Myocyte (in vitro differentiated cells): ENCODE results near the gene ATXN7L2. TPM values are rescaled to one million over a fixed set of nuclear protein-coding genes. Genes with fewer than 3 reads are reported as not detected.

Source experiments
- DNase-seq: peaks from one replicate; pipeline ENCODE4 v3.0.0-alpha.2; 2012; ENCODE audit warnings: low read depth
- total RNA-seq: library from RNA; depleted of rRNA; stranded (reverse); fragments of >200 nt; gene quantifications from 2 replicates; pipeline ENCODE4 v1.2.3, GENCODE V29; 2014

ATXN7L2 gene
- total RNA-seq, 1 donor from 2014 or later: 6.7 TPM

DNA sequence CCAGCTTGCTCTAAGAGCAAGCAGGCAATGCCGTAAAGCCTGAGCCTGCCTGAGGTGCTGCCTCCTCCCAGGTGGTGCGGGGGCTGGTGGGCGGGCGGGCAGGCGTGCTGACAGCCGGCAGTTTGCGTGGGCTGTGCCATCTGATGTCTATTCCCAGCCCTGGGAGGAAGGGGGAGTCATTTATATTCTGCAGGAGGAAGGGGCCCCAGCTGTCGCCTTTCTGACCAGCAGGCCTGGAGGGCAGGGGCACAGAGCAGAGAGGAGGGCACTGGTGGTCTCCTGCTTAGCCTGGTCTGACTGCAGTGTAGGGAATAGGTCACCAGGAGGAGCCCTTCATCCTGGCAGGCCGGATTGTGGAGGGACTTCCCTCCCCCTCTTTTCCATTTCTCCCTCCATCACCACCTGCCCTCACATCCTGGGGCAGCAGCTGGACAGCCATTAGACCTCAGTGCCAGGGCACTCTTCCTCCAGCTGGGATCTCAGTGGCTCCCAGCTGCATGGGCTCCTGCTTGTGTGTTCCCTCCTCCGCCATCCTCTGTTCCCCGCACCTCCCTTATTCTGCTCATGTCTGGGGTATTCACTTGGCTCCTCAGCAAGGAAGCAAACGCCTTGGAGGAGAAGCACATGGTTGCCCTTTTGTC is 14.6 kb downstream of the ATXN7L2 start:
- peak; percentile 78 for DNase-seq

DNA sequence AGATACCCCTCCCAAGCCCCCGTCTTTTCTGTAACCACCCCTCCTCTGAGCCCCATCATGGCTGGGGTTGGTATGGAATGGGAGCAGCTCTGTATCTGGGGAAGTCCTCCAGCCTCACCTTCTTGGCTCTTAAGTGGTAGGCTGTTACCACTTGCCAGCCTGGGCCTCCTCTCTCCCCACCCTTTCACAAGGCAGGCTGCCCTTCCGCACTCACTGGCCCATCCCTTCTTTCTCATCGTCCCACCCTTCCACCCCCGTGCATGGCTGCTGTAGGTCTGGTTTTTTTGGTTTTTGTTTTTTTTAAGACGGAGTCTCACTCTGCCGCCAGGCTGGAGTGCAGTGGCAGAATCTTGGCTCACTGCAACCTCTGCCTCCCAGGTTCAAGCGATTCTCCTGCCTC is 15.4 kb downstream of the ATXN7L2 start:
- DNase-seq: no peak

DNA sequence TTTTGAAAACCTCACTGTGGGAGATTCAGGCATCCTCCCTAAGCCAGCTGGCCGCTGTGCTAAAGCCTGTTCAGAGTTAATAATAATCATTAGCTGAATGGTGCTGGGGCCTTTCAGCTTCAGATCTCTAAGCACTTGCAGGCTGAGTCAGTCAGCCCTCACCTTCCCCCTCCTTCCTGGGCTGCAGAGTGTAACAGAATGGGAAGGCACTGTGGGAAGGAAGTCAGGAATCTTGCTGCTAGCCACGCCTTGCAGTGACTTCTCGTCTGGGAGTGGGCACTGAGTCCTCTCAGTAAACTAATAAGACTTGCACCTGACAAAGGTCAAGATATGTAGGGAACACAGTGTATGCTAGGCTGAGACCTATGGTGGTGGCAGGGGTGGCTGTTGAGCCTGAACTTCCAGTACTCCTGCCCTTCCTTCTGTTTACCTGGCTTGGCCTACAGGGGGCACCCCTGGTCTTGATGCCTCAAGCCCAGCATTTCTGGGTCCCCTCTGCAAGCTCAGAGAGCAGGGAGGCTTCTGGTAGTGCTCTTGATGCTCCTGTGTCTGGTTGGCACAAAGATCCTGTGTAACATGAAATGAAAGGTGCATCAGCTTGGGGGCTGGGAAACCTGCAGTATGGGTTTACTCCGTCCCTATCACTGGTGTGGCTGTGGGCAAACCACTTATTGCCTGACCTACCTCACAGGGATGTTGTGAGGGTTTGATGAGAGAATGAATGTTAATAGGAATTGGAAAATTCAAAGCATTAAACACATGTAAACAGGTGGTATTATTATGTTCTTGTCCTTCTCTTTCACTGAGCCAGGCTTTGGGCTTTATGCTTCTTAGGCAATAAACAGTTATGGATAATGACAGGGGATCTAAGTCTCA is 16.2 kb downstream of the ATXN7L2 start:
- DNase-seq: peak; percentile 54

DNA sequence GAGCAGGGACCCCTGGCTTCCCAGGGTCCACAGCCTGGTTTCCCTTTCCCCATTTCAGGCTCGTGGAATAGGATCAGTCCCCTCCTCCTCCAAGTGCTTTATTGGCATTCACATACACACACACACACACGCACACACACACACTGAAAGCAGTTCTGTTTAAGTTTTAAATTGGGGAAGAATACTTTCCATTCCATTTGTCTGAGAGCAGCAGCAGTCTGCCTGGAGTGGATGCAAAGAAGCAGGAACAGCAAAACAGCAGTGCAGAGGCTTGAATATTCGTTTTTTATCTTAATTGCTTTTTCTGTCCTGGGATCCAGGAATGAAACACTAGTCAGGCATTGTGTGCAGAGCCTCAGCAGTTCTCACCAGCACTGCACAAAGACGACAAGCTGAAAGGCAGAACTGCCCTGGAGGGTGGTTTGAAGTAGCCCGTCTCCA is 17.3 kb downstream of the ATXN7L2 start:
- no peak for DNase-seq

DNA sequence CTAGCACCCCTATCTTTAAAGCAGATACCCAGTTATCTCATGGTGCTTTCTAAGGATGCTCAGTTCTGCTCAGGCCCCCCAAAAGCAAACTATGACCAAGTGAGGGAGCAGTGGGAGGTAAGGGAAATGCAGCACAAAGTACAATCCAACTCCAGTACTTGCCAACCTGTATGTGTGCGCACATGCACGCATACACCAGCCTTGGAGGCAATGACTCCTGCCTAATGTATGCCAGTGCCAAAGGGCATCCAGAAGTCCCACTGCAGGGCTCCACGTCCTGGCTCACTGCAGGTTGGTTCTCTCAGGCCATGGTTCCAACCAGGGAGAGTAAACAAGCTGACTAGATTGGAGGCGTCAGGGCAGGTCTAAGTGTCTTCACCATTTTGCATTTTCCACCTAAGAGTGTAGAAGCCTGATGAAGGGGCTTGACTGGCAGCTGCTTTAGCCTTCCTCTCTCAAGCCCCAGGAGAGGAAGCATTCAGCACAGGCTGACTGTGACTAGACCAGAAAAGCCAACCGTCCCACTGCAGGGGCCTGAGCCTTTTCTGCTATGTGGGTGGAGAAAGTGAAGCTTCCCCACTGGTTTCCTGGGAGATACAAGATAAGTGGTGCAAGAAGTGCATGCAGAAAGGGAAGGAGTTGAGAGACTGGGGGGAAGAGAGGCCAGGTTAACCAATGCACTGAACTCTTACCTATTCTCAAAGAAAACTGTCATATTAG is 18.1 kb downstream of the ATXN7L2 start:
- no peak for DNase-seq

DNA sequence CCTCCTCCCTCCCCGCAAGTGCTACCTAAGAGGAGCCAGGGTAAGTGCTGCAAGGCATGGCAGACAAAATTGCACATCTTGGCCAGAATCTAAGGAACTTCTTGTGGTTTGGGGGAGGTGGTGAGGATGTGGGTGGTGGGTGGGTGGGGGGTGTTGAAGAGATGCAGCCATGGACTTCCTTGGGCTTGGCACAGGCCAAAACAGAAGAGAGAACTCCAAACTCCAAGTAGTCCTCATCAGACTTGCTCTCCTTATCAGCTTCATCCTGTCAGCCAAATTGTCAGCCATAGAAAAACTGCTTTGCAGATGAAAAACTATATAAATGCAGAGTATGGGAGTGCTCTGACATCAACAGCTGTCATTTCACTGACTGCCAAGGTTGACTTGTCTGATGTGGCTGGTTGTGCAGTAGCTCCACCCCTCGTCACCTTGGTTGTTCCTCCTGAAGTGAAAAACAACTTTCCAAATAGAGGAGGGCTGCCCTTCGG is 18.7 kb downstream of the ATXN7L2 start:
- no peak for DNase-seq

DNA sequence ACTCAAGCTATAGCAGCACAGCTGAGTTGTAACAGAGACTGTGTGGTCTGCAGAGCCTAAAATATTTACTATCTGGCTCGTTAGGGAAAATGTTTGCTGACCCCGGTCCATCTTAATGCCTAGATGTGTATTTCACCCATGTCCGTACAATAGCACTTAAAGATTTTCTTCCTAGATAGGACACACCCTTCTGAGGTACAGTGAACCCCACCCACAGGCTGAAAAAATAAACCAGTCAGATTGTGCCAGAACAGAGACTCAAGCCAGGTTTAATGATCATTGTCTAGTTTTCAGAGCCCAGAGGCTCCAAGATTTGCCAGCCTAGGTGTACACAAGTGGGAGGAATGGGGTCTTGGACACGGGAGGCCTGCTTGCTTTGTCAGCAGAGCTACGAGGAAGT is 20.2 kb downstream of the ATXN7L2 start:
- DNase-seq: no peak

DNA sequence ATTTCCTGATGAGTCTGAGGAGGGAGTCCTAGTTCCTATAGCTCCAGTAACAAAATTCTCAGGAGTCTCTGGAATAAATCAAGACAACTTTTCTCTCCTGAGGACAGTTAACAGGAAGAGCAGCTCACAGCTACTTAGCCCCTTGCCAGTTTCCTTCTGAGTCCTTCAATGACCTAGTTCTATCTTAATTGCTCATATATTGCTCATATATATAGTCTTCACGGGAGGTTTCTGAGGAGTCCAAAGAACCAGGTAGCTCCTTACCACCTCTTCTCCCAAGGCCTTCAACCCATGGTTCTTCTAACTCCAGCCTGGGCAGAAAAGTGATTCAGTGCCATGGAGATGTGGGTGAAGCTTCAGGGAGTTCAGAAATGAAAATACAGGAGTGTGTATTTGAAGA is 21.3 kb downstream of the ATXN7L2 start:
- DNase-seq: no peak

DNA sequence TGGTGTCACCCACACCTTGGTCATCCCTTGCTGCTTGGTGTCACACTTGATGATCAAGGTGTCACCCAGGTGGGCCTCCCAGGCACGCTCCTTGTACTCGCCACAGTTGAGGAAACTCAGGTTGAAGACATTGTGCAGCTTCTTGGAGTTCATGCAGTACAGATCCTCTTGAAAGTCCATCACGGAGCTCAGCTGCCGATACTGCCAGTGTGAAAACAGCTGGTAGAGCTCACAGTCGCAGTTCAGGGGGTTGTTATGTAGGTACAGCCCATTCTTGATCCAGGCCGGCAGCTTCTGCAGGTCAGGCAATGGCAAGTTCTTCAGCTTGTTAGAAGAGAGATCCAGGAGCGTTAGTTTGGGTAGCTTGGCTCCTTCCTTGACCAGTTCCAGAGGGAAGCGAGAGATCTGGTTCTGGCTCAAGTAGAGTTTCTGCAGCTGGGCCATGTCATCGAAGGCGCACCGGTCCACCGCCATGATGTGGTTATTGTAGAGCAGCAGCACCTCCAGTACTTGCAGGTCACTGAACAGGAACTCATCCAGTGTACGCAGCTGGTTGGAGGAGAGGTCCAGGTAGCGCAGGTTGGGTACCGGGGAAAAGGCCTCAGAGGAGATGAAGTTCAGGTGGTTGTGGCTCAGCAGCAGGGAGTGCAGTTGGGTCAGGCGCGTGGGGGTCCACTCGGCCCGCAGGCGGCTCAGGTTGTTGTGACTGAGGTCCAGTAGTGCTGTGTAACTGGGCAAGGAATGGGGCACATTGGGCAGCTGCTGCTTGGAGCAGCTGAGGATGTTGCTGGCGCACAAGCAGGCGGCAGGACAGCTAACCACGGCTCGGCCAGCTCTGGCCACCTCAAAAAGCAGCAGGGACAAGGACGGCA is 24.5 kb downstream of the ATXN7L2 start:
- DNase-seq: peak; percentile 73

DNA sequence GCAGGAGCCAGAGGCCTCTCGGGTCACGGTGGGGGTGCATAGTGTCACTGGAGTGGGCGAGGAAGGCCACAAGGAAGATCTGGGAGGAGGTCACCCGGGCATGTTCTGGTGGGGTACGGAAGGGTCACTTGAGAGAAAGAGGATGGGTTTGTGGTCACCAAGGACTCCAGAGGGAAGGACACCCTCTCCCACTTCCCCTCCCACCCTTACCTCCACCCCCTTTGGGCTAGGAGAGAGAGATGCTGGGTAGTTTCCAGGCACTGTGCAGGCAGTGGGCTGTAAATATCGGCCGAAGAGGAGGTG is 25.1 kb downstream of the ATXN7L2 start:
- DNase-seq: no peak

DNA sequence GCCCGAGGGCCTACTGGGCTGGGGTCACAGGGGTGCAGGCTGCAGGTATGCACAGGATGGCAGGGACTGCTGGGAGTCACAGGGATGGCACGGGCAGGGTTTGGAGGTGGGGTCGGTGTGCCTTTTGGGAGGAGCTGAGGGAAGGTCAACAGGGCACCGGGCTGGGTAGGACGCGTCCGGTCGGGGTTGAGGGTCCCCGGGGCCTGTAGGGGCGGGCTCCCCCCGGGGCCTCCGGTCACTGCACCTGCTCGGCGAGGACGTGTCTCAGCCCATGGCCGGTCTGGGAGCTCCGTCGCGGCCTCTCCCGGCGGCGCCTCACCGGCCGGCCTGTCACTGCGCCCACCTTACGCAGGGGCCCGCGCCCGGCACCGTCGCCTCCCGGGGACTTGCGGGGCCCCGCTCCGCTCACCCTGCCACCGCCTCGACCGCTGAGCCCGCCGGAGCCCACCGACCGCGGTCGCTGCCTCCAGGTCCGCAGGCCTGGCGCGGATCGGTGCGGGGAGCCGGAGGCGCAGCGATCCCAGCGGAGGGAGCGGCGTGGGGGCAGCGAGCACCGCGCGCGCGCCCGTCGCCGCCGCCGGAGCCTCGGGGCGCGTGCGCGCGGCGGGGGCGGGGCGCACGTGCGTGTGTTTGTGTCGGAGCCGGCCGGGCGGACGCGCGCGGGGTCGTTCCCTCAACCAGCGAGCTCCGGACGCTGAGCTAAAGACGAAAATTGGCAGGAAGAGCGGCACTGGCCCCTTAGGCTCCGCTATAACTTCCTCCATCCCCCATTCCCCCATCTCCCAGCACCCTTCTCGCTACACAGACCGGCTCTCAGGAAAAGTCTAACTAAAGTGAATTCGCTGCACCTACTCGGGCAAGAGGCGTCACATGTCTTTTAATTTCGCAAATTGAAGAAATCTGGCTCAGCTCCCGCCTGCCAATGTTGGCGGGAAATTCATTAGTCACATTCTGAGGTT is 25.8 kb downstream of the ATXN7L2 start, which contains the start of gene AMIGO1:
Gene AMIGO1, minus strand, starts transcription at position 552 of the 959 bp plus-strand sequence. CDS start 815 bp downstream, outside the sequence.
- no peak for DNase-seq

DNA sequence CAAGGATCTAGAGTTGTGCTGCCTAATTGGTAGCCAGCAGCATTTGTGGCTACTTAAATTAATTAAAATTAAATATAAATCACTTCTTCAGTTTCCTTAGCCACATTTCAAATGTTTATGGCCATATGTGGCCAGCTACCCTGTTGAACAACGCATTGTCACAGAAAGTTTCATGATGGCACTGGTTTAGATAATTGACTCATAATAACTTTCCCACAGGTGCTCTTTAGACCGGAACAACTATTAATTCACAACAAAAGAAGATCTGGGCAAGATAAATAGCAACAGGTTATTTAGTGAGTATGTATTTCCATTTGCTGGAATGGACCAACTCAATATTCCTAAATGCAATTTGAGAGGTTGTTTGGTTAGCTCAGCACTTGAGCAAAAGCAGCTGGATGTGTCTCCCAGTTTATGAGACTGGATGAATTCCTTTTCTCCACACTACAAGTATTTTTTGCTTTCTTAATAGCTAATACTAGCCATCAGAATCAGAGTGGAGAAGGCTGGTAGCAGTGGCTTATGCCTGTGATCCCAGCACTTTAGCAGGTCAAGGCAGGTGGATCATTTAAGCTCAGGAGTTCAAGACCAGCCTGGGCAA is 29.5 kb downstream of the ATXN7L2 start:
- no peak for DNase-seq

DNA sequence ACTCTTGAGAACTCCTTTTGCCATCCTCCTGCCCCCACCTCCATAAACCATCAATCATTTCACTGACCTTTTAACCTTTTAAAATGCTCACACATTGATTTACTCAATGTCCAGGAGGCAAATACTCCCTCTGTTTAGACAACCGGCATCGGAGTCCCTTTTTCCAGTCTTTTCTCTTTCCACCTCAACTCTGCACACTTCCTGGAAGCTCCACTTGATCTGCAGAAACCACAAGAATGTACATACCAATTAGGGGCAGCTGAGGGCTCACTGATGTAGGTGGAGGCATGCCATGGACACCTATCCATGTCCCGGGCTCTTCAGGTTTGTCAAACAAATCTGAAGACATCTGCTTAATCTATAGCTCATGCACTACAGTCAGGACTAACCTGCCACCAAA is 31.1 kb downstream of the ATXN7L2 start:
- DNase-seq: no peak

DNA sequence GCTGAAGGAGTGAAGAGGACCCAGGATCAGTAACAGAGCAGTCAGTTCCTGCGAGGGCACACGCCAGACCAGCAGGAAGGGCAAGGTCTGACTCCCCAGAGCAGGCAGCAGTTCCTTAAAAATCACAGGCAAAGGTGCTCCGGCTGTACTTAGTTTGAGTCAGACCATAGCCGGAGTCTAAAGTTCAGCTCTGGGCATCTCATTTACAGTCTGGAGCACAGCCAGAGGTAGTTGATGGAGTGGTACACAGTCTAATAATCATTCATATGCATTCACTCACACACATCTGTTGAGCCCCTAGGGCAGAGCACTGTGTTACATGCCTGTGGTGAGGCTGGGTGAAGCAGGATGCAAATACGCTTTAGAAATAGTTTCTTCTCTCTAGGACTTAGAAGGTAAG is 33.2 kb downstream of the ATXN7L2 start:
- DNase-seq: no peak

DNA sequence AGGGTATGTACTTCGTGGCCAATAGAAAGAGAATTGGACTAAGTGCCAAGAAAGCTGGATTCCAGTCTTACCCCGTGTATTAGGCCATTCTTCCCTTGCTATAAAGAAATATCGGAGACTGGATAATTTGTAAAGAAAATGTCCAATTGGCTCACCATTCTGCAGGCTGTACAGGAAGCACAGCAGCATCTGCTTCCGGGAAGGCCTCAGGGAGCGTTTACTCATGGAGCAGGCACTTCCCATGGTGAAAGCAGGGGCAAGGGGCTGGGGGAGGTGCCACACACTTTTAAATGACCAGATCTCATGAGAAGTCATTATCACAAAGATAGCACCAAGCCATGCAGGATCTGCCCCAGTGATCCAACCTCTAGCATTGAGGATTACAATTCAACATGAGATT is 33.6 kb downstream of the ATXN7L2 start:
- DNase-seq: no peak

DNA sequence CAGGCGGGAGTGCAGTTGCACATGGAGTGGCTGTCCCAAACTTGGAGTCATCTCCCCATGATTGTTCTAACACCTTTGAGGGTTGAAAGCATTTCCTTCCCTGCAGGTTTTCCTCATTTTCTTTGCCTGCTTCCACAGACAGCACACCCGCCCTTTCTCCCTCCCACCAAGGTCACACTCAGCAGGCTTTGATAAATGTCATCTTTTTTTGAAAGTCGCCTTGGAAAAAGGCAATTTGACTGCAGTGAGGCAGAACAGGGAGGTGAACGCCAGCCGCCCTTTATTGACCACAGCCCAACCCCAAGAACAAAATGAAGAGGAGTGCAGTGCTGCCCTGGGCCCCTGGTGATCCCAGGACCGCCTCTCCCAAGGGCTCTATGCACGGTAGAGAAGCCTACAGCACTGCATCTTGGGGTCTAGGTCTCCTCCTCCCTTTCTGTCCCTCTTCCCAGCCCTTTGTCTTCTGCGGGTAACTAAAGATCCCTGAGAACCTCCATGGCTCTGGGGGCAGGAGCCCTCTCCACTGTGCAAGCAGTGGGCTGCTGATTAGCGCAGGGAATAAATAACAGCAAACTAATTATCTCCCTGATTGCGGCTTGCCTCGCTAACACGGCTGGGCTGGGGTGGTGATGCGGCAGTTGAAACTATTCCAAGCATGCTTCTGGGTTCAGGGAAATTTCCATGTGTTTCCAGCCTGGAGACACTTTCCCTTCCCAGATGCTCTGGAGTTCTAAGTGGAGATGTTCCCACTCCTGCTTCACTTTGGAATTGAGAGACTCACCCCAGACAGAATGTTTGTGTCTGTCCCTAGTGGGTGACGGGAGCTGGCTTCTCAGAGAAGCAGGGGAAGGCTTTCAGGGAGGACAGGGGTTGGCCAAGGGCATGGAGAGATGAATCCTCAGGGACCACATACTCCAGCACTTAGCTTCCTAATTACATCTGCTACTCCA is 37.6 kb downstream of the ATXN7L2 start:
- no peak for DNase-seq

DNA sequence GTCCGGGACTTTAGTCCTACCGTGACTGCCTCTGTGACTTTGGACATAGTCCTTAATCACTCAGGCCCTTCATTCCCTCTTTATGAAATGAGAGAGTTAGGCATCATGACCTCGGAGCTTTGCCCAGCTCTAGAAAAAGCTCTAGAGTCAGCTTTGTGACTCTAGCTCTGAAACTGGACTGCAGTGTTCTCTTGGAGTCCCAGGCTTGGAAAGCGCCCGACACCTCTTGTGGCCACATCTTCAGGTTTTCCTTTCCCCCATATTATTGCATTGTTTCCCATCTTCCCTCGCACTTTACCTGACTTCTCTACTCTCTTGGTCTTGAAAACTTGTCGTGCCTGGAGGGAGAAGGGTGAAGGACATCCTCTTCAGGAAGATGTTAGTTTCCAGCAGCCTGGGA is 38.3 kb downstream of the ATXN7L2 start:
- DNase-seq: no peak

DNA sequence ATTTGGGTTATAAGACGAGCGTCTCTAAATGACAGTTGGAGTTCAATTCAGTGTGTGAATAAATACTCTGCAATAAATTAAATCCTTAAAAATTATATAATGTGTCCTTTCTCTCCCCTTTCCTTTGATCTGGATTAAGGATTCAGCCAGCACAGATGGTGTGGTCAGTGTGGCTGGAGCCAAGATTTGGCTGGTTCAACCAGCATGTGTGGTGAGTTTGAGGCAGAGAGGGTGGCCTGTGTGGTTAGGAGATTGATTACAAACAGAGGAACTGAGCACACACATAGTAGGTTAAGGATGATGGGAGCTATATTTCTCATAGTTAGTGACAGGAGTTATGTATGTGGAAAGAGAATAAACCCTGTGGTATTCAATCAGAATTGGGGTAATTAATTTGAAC is 40.0 kb downstream of the ATXN7L2 start:
- DNase-seq: peak; percentile 87
